HFFc6 (cell line): ENCODE results near the gene ANO10. TPM values are rescaled to one million over a fixed set of nuclear protein-coding genes. Genes with fewer than 3 reads are reported as not detected.

Source experiments
- DNase-seq: peaks from one replicate; pipeline ENCODE4 v3.0.0-alpha.2; 2018
- H3K27ac Mint-ChIP-seq: 2 replicates; pipeline ENCODE4 v1.8.0; 2020; ENCODE audit warnings: mild to moderate bottlenecking, mixed read lengths
- H3K27me3 Mint-ChIP-seq: 2 replicates; pipeline ENCODE4 v1.8.0; 2021; ENCODE audit warnings: mild to moderate bottlenecking, moderate library complexity, mixed read lengths; ENCODE audit not compliant: insufficient read depth
- H3K36me3 Mint-ChIP-seq: 2 replicates; pipeline ENCODE4 v1.8.0; 2021; ENCODE audit warnings: low read depth, mixed read lengths
- H3K4me1 Mint-ChIP-seq: 2 replicates; pipeline ENCODE4 v1.8.0; 2020; ENCODE audit warnings: low read depth, mixed read lengths
- H3K4me3 Mint-ChIP-seq: 2 replicates; pipeline ENCODE4 v1.8.0; 2020; ENCODE audit warnings: mild to moderate bottlenecking, moderate library complexity, mixed read lengths
- H3K9me3 Mint-ChIP-seq: 2 replicates; pipeline ENCODE4 v1.8.0; 2020; ENCODE audit warnings: mild to moderate bottlenecking, mixed read lengths
- total RNA-seq, 6 experiments: library from RNA; stranded (reverse); fragmentation: NEBNext Ultra II Directional; extraction: Animal tissue kit (Norgen Biotek cat#: 25700); gene quantifications; 2 replicates in 1 of 6; 3 replicates in 5 of 6; pipeline ENCODE4 v1.2.3, GENCODE V29; 2021
- TF ChIP-seq, protein P1 (sequence below): fragments of 200-600 bp; sonication (generic); IDR thresholded peaks from 2 replicates; pipeline ENCODE4 v1.5.0; 2021; ENCODE audit warnings: antibody characterized with exemption, mild to moderate bottlenecking

The ANO10 gene
- total RNA-seq, 6 experiments from 2014 or later = 78.3 to 103 (median 90.8) TPM

DNA sequence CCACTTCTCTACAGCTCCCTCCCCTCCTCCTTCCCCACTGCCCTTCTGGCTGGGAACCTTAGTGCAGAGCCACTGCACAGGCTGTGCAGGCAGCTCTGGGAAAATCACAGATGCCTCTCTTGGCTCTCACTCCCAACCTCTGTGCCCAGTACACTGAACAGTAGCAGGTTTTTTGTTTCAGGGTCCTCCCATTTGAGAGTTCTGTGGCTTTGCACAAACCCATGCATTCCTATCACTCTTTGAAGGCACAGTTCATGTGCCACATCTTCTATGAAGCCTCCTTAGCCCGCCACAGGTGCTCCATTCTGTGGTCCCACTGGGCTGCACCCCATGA, 231.6 kb downstream of the ANO10 start:
- no peak for DNase-seq
- H3K4me1 Mint-ChIP-seq = peaks cover 29% of the 10 kb centered on the region
- H3K27me3 Mint-ChIP-seq = no peaks in the 10 kb centered on the region; the same call in 1 of the 2 replicates
- H3K4me3 Mint-ChIP-seq = no peak overlapping the region; the same call in 1 of the 2 replicates
- no peaks in the 10 kb centered on the region for H3K9me3 Mint-ChIP-seq
- peaks cover 3% of the 10 kb centered on the region for H3K36me3 Mint-ChIP-seq
- peak overlapping the region; percentile 31; the same call in 1 of the 2 replicates for H3K27ac Mint-ChIP-seq
- TF ChIP-seq, protein P1, sequence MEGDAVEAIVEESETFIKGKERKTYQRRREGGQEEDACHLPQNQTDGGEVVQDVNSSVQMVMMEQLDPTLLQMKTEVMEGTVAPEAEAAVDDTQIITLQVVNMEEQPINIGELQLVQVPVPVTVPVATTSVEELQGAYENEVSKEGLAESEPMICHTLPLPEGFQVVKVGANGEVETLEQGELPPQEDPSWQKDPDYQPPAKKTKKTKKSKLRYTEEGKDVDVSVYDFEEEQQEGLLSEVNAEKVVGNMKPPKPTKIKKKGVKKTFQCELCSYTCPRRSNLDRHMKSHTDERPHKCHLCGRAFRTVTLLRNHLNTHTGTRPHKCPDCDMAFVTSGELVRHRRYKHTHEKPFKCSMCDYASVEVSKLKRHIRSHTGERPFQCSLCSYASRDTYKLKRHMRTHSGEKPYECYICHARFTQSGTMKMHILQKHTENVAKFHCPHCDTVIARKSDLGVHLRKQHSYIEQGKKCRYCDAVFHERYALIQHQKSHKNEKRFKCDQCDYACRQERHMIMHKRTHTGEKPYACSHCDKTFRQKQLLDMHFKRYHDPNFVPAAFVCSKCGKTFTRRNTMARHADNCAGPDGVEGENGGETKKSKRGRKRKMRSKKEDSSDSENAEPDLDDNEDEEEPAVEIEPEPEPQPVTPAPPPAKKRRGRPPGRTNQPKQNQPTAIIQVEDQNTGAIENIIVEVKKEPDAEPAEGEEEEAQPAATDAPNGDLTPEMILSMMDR = no peak

DNA sequence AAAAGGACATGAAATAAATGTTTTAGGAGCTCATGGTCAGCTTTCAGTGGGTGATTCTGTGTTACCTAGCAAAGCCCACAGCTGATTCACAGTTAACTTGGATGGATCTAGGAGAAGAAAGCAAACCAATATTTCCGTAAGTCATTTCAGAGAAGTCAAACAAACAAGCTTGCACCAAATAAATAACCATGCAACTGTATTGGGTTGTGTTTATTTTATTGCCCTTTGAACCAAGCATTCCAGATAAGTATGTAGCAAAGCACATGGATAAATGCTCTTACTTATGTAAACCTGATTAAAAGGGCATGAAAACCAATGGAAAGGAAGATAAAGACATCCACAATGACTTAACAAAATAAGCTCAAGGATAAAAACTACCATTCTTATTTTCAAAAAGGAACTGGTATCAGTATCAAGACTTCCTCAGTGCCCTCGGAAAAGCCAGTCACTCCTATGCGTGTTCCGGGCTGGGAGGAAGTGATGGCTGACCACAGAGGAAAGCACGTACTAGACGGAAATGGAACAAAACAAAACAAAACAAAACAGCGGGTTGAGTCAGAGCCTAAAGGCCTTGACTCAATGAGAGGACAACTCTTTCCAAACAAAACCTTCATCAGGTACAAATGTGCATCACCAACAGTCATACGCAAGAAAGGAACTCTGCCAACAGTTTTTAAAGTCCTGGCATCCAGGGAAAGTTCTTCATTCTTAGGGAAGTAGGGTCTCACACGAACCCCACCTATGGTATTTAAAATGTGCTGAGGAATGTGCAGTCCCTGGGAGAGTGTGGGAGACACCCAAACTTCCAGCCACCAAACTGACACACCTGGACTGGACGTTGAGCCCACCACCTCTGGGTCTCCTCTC, 232.2 kb downstream of the ANO10 start:
- Mint-ChIP-seq H3K4me1 (peaks cover 25% of the 10 kb centered on the region), H3K36me3 (peaks cover 9% of the 10 kb centered on the region), H3K27me3 (no peaks in the 10 kb centered on the region; the same call in 1 of the 2 replicates), H3K4me3 (peak overlapping the region; percentile 29; the same call in 1 of the 2 replicates), H3K9me3 (no peaks in the 10 kb centered on the region), H3K27ac (peak overlapping the region; percentile 38; the same call in 1 of the 2 replicates)
- TF ChIP-seq, protein P1 = no peak
- no peak for DNase-seq

DNA sequence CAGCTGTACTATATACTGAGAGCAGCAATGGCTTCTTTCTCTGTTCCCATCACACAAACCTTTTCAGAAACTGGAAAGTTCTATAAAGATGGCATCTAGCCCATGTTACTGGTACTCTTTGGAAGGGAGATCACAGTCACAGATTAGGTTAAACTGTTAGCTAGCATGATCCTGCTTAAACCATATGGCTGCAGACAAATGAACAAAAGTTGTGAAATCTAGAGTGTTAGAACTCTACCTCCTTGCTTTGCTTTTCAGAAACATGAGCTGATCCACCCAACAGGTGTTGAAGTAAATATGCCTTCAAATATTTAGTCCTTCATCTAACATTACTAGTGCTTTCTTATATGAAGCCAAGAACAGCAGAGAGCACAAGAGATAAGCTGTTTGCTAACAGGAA, 232.9 kb downstream of the ANO10 start:
- Mint-ChIP-seq H3K27ac (no peak overlapping the region; the same call in 1 of the 2 replicates), H3K4me1 (peaks cover 18% of the 10 kb centered on the region; the same call in 1 of the 2 replicates), H3K9me3 (no peaks in the 10 kb centered on the region), H3K36me3 (peaks cover 14% of the 10 kb centered on the region), H3K27me3 (no peaks in the 10 kb centered on the region; the same call in 1 of the 2 replicates), H3K4me3 (no peak overlapping the region)
- no peak for DNase-seq
- TF ChIP-seq, protein P1 = no peak

DNA sequence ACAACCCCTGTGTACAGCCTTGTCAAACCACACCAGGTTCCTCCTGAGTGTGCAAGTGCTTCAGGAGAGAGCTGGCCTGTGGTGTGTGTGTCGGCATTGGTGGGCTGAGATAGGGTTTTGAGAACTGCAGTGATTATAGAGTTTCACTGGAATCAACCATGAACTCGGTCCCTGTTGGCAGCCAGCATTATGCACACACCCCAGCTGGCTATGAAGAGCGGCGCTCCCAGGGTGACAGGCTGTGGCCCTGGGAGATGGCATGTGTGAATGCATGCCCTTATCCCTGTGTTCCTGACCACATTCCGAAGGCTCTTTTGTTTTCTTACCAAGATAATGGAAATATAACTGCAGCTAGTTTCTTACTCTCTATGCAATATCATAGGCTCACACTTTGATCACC, 233.6 kb downstream of the ANO10 start:
- peaks cover 17% of the 10 kb centered on the region; the same call in 1 of the 2 replicates for H3K4me1 Mint-ChIP-seq
- H3K27me3 Mint-ChIP-seq = no peaks in the 10 kb centered on the region; the same call in 1 of the 2 replicates
- no peaks in the 10 kb centered on the region for H3K9me3 Mint-ChIP-seq
- peaks cover 14% of the 10 kb centered on the region for H3K36me3 Mint-ChIP-seq
- H3K27ac Mint-ChIP-seq = no peak overlapping the region
- DNase-seq = no peak
- TF ChIP-seq, protein P1 = no peak
- no peak overlapping the region for H3K4me3 Mint-ChIP-seq

DNA sequence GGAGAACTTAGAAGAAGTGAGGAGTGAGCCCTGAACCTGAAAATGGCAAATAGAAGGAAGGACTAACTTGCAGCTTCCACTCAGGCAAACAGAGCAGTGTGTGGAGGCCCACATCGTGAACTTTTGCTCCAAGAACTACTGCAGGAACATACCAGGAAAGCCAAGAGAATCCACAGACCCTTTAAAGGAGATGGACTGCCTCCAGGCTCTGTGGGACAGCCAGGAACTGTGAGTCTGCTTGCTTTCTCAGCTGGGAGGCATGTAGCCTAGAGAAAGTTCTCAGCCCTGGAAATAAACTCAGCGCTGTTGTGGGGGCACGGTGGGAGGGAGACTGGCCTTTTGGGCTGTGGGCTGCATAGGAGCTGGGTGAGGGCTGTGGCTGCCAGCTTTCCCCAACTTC, 242.5 kb downstream of the ANO10 start:
- H3K27ac Mint-ChIP-seq = peak overlapping the region; percentile 76
- TF ChIP-seq, protein P1 = no peak
- DNase-seq = peak; percentile 57
- peaks cover 27% of the 10 kb centered on the region for H3K4me1 Mint-ChIP-seq
- H3K27me3 Mint-ChIP-seq = no peaks in the 10 kb centered on the region
- peaks cover 2% of the 10 kb centered on the region; the same call in 1 of the 2 replicates for H3K36me3 Mint-ChIP-seq
- H3K4me3 Mint-ChIP-seq = peak overlapping the region; percentile 48
- peaks cover 3% of the 10 kb centered on the region; the same call in 1 of the 2 replicates for H3K9me3 Mint-ChIP-seq
